Transverse colon (tissue), 4 donors: ENCODE results near the gene ZNF594. TPM values are rescaled to one million over a fixed set of nuclear protein-coding genes. Genes with fewer than 3 reads are reported as not detected.

Experiments used
- DNase-seq: peaks from one replicate; pipeline ENCODE4 v3.0.0-alpha.2; 2019
- H3K27ac ChIP-seq, 4 donors: fragments of 200-600 bp; sonication (generic); 2 replicates each; pipeline ENCODE4 v1.5.1; 2016 to 2018; ENCODE audit warnings: inconsistent platforms in 4 of 4
- H3K27me3 ChIP-seq: fragments of 200-600 bp; sonication (generic); 2 replicates; pipeline ENCODE4 v1.5.1; 2017; ENCODE audit warnings: inconsistent platforms
- H3K36me3 ChIP-seq, 4 donors: fragments of 200-600 bp; sonication (generic); 2 replicates each; pipeline ENCODE4 v1.5.1; 2017 to 2019; ENCODE audit warnings: inconsistent platforms in 4 of 4
- H3K4me1 ChIP-seq, 4 donors: fragments of 200-600 bp; sonication (generic); 2 replicates each; pipeline ENCODE4 v1.5.1; 2017 to 2020; ENCODE audit warnings: inconsistent platforms in 4 of 4
- H3K4me3 ChIP-seq, 4 donors: fragments of 200-600 bp; sonication (generic); 1 replicate in 1 of 4; 2 replicates in 3 of 4; pipeline versions ENCODE4 v1.5.1 to v1.6.1; 2017 to 2019; ENCODE audit warnings: inconsistent platforms in 4 of 4
- H3K9me3 ChIP-seq, 2 donors: fragments of 200-600 bp; sonication (generic); 2 replicates each; pipeline ENCODE4 v1.5.1; 2017 to 2019; ENCODE audit warnings: inconsistent platforms in 2 of 2
- CTCF ChIP-seq, 5 experiments: fragments of 200-600 bp in 3 of 5; fragments of 450-650 bp in 2 of 5; sonication (generic) in 3 of 5; IDR thresholded peaks; 1 replicate in 2 of 5; 2 replicates in 3 of 5; pipeline ENCODE4 v1.5.1; 2016 to 2017; ENCODE audit warnings: antibody characterized with exemption in 5 of 5, inconsistent platforms in 3 of 5, mild to moderate bottlenecking in 2 of 5, moderate library complexity in 1 of 5
- EP300 ChIP-seq: sonication (generic); formaldehyde crosslinking; IDR thresholded peaks from one replicate; pipeline ENCODE4 v1.6.1; 2017; ENCODE audit warnings: antibody characterized with exemption, low read depth
- POLR2A ChIP-seq: fragments of 450-650 bp; IDR thresholded peaks from one replicate; pipeline ENCODE4 v1.6.1; 2016; ENCODE audit warnings: antibody characterized with exemption, mild to moderate bottlenecking, moderate library complexity
- POLR2AphosphoS5 ChIP-seq, 3 donors: sonication (generic); formaldehyde crosslinking; IDR thresholded peaks; one replicate each; pipeline ENCODE4 v1.6.1; 2016; ENCODE audit warnings: antibody characterized with exemption in 3 of 3
- WGBS, 2 donors: methylation state at CpG; one replicate each; pipeline ENCODE4 v1.1.5; 2018; ENCODE audit warnings: low coverage in 1 of 2; 5-methylcytosine and 5-hydroxymethylcytosine counted together
- in situ Hi-C, 4 donors: fragments of 200-750 bp; cut with MboI; loops; one replicate each; pipeline versions ENCODE4 v1.15.0 to v1.15.1; 2017; ENCODE audit warnings: low sequenced_read_pairs in 3 of 4, low pct_ligation_motif_present in 1 of 4, low pct_unique_long_range_greater_than_20kb in 1 of 4
- intact Hi-C: fragments of 100-400 bp; cut with DNase I; formaldehyde crosslinking; loops from one replicate; pipeline ENCODE4 v1.15.1; 2023; ENCODE audit warnings: low total_unique reads
- total RNA-seq, 4 donors: library from RNA; depleted of rRNA; stranded (reverse); fragments of >200 nt; gene quantifications; one replicate each; pipeline ENCODE4 v1.1.0, GENCODE V29; 2016

Gene ZNF594
- total RNA-seq, 4 donors from 2014 or later, result 1.5 to 17.0 (median 4.5) TPM

GRCh38 chr17:5203908-5204294 lies 12.2 kb upstream of the ZNF594 start:
- intact Hi-C loops, result no loop called here
- H3K9me3 ChIP-seq, result no peaks in the 10 kb centered on the region
- peak overlapping the region in 1 of 4 donors; percentile 33 for H3K27ac ChIP-seq
- H3K36me3 ChIP-seq, result no peaks in the 10 kb centered on the region
- H3K4me3 ChIP-seq, result no peak overlapping the region
- H3K4me1 ChIP-seq, result peaks cover 0 to 10% (median 4%) of the 10 kb centered on the region in 4 donors
- no peaks in the 10 kb centered on the region for H3K27me3 ChIP-seq
- 68 to 100% methylated on average over 1 of the region's 1 CpG for WGBS, 2 donors
- in situ Hi-C loops, result no loop called here
- TF ChIP-seq CTCF (IDR thresholded peaks at IDR 0.05) (no peak), POLR2A (no peak), POLR2AphosphoS5 (IDR thresholded peaks at IDR 0.05) (no peak), EP300 (no peak)
- DNase-seq, result no peak

GRCh38 chr17:5203178-5203907 lies 11.7 kb upstream of the ZNF594 start:
- intact Hi-C loops, result no loop called here
- in situ Hi-C loops, result no loop called here
- 94 to 95% methylated on average over 5 to 14 of the region's 14 CpGs for WGBS, 2 donors
- Histone ChIP-seq H3K27me3 (no peaks in the 10 kb centered on the region), H3K27ac (no peak overlapping the region), H3K36me3 (no peaks in the 10 kb centered on the region), H3K4me3 (no peak overlapping the region), H3K4me1 (peaks cover 0 to 10% (median 4%) of the 10 kb centered on the region in 4 donors), H3K9me3 (no peaks in the 10 kb centered on the region)
- TF ChIP-seq CTCF (IDR thresholded peaks at IDR 0.05) (no peak), POLR2A (no peak), EP300 (no peak), POLR2AphosphoS5 (IDR thresholded peaks at IDR 0.05) (no peak)
- DNase-seq, result no peak

- no peaks in the 10 kb centered on the region for H3K9me3 ChIP-seq
- WGBS, 2 donors, result 89 to 93% methylated on average over 3 to 8 of the region's 8 CpGs
- intact Hi-C loops (no loop called here), in situ Hi-C loops (no loop called here)
- H3K27me3 ChIP-seq, result no peaks in the 10 kb centered on the region
- TF ChIP-seq EP300, result no peak
- no peak for TF ChIP-seq POLR2A
- TF ChIP-seq POLR2AphosphoS5 (IDR thresholded peaks at IDR 0.05), result no peak
- TF ChIP-seq CTCF (IDR thresholded peaks at IDR 0.05), result no peak
- H3K4me1 ChIP-seq, result peaks cover 0 to 10% (median 4%) of the 10 kb centered on the region in 4 donors
- H3K36me3 ChIP-seq, result no peaks in the 10 kb centered on the region
- no peak overlapping the region for H3K27ac ChIP-seq
- no peak for DNase-seq
- H3K4me3 ChIP-seq, result no peak overlapping the region
Observed at GRCh38 chr17:5201011-5201410, 9.3 kb upstream of the ZNF594 start.

DNA sequence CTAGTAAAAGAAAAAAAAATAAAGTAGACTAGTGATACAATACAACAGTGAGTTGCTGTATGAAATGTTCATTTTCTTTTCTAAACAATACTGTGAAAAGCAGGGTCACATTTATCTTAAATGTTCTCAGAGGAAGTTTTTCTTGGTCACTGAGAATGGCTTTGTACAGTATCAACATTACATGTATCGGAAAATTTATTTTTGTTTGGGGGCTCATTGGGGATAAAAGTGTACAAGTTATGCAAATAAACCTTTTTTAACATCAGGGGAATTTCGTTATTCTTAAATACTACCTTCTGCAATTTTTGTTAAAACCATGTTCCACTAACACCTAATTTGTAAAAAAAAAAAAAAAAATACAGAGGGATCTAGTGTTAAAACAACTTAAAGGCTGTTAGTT lies 8.7 kb upstream of the ZNF594 start:
- H3K4me3 ChIP-seq, result no peak overlapping the region
- no peaks in the 10 kb centered on the region for H3K9me3 ChIP-seq
- no peak for TF ChIP-seq POLR2AphosphoS5 (IDR thresholded peaks at IDR 0.05)
- no peak for TF ChIP-seq CTCF (IDR thresholded peaks at IDR 0.05)
- no peak for TF ChIP-seq EP300
- TF ChIP-seq POLR2A, result no peak
- no peaks in the 10 kb centered on the region for H3K27me3 ChIP-seq
- no peak for DNase-seq
- in situ Hi-C loops (no loop called here), intact Hi-C loops (no loop called here)
- H3K27ac ChIP-seq, result no peak overlapping the region
- H3K4me1 ChIP-seq, result peaks cover 0 to 10% (median 4%) of the 10 kb centered on the region in 4 donors
- WGBS, 2 donors, result 57 to 84% methylated on average over 2 of the region's 2 CpGs
- H3K36me3 ChIP-seq, result no peaks in the 10 kb centered on the region
